Testis (tissue), 2 donors: ENCODE results near the gene PROM2.

Experiments used
- POLR2A ChIP-seq: fragments of 450-650 bp; IDR thresholded peaks from one replicate; pipeline ENCODE4 v1.6.1; 2017; ENCODE audit warnings: antibody characterized with exemption, mild to moderate bottlenecking, moderate library complexity
- TF ChIP-seq, protein P1 (sequence below), 3 experiments: fragments of 450-650 bp in 2 of 3; fragments of 200-600 bp in 1 of 3; sonication (generic) in 1 of 3; IDR thresholded peaks; one replicate each; pipeline ENCODE4 v1.5.1; 2016 to 2019; ENCODE audit warnings: antibody characterized with exemption in 3 of 3, mild to moderate bottlenecking in 2 of 3, moderate library complexity in 1 of 3

DNA sequence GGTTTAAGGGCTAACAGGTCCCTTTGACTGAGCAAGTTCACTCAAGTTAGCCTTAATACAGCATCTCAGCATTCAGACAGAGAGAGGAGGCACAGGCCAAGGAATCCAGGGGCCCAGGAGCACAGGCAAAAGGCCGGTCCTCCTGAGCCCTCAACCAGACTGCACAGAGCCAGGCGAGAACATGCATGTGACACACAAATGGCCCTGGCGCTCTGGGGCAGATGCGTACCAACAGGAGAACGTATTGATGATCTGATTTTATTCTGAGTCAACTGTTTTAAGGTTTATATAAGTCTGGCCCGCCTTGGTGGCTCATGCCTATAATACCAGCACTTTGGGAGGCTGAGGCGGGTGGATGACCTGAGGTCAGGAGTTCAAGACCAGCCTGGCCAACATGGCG, 57.8 kb downstream of the PROM2 start:
- TF ChIP-seq, protein P1, sequence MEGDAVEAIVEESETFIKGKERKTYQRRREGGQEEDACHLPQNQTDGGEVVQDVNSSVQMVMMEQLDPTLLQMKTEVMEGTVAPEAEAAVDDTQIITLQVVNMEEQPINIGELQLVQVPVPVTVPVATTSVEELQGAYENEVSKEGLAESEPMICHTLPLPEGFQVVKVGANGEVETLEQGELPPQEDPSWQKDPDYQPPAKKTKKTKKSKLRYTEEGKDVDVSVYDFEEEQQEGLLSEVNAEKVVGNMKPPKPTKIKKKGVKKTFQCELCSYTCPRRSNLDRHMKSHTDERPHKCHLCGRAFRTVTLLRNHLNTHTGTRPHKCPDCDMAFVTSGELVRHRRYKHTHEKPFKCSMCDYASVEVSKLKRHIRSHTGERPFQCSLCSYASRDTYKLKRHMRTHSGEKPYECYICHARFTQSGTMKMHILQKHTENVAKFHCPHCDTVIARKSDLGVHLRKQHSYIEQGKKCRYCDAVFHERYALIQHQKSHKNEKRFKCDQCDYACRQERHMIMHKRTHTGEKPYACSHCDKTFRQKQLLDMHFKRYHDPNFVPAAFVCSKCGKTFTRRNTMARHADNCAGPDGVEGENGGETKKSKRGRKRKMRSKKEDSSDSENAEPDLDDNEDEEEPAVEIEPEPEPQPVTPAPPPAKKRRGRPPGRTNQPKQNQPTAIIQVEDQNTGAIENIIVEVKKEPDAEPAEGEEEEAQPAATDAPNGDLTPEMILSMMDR (IDR thresholded peaks at IDR 0.05) = no peak
- no peak for TF ChIP-seq POLR2A
